ENCODE data around the gene MYMK. TPM values are rescaled to one million over a fixed set of nuclear protein-coding genes. Genes with fewer than 3 reads are reported as not detected.

MYMK gene
- total and polyA plus RNA-seq, 2 of the 8 experiments (the other 6 are each of a cell fraction or from before 2014, with no cell fraction given): not detected

GRCh38 chr9:133564451-133565116, 39.8 kb upstream of the MYMK start:
- H2AK5ac ChIP-seq (ENCODE audit: low read depth, low read length): no peak overlapping the region; the same call in 1 of the 2 replicates
- DNase-seq (ENCODE audit: low read depth in 1 of 2, low spot score in 2 of 2): no peak
- no peak overlapping the region for H3K56ac ChIP-seq (replicated peaks; ENCODE audit: insufficient read length, low read depth, low read length)
- H3K18ac ChIP-seq (ENCODE audit: extremely low read depth, low read length): no peak overlapping the region
- no peak overlapping the region for H4K8ac ChIP-seq (ENCODE audit: extremely low read depth, insufficient read depth, low read length)
- H3K79me2 ChIP-seq (ENCODE audit: control insufficient read depth in 1 of 2, insufficient read depth in 2 of 2, low read length in 2 of 2): no peaks in the 10 kb centered on the region
- H2BK20ac ChIP-seq (ENCODE audit: low read length): no peak overlapping the region; the same call in 1 of the 2 replicates
- POLR2A ChIA-PET (ENCODE audit: partially characterized antibody): interaction anchor here (0.6 to 2.0 kb wide), 3 partner anchors 10 to 21 kb away, joined by 3 to 9 read pairs (median 3); no protein-coding TSS in a partner anchor
- no peaks in the 10 kb centered on the region; a peak in 1 of 7 replicates for H3K27me3 ChIP-seq (replicated peaks in 1 of 4; ENCODE audit: control insufficient read depth in 3 of 4, extremely low read depth in 1 of 4, insufficient read depth in 3 of 4, low read length in 3 of 4)
- no peak overlapping the region for H2BK120ac ChIP-seq (replicated peaks; ENCODE audit: low read depth, low read length)
- H3K36me3 ChIP-seq (ENCODE audit: control insufficient read depth in 2 of 4, insufficient read depth in 4 of 4, low read length in 3 of 4): no peaks in the 10 kb centered on the region
- H2BK15ac ChIP-seq (ENCODE audit: low read length): no peak overlapping the region
- peaks cover 0 to 11% (median 5%) of the 10 kb centered on the region in 4 experiments; a peak in 4 of 7 replicates for H3K4me1 ChIP-seq (replicated peaks in 1 of 4; ENCODE audit: control insufficient read depth in 3 of 4, insufficient read depth in 4 of 4, low read length in 3 of 4)
- no peak overlapping the region for H3K4me3 ChIP-seq (ENCODE audit: extremely low read depth in 1 of 4, insufficient read depth in 2 of 4, low read depth in 3 of 4, low read length in 4 of 4)
- WGBS, 2 experiments (ENCODE audit: extremely low coverage in 1 of 2, insufficient coverage in 1 of 2, insufficient read length in 1 of 2, insufficient replicate concordance in 2 of 2, low coverage in 1 of 2, low lambda C conversion rate in 2 of 2, missing lambda C conversion rate in 1 of 2): 84% methylated on average over 9 of the region's 11 CpGs; no CpG with 5 or more reads in 1 of the 2 experiments
- H3K4ac ChIP-seq (replicated peaks; ENCODE audit: insufficient read length, low read depth, low read length): no peak overlapping the region
- no peak overlapping the region for H3K27ac ChIP-seq (ENCODE audit: low read depth, low read length)
- H3K9ac ChIP-seq (replicated peaks in 1 of 4; ENCODE audit: extremely low read depth in 1 of 4, low read depth in 3 of 4, low read length in 3 of 4): no peak overlapping the region
- H3K14ac ChIP-seq (ENCODE audit: insufficient read length): no peak overlapping the region
- no peak overlapping the region for H4K5ac ChIP-seq (ENCODE audit: insufficient read length, low read depth, low read length)
- no peak overlapping the region for H2BK5ac ChIP-seq (ENCODE audit: low read depth, low read length)
- no peaks in the 10 kb centered on the region for H3K23me2 ChIP-seq (ENCODE audit: low read depth, low read length)
- no peak for FAIRE-seq
- TF ChIP-seq TBP (IDR thresholded peaks at IDR 0.05; ENCODE audit: low read depth, low read length) (no peak), GTF2F1 (IDR thresholded peaks at IDR 0.05; ENCODE audit: borderline replicate concordance, low read depth, low read length) (no peak), TAF1 (IDR thresholded peaks at IDR 0.05; ENCODE audit: low read depth, low read length) (no peak)
- H2BK12ac ChIP-seq (ENCODE audit: low read depth, low read length): no peak overlapping the region
- no peak overlapping the region for H2AFZ ChIP-seq (ENCODE audit: low read length)
- no peak overlapping the region for H3K23ac ChIP-seq (ENCODE audit: insufficient read length)
- H4K20me1 ChIP-seq (replicated peaks in 1 of 2; ENCODE audit: control insufficient read depth in 1 of 2, insufficient read depth in 2 of 2, low read length in 2 of 2): no peaks in the 10 kb centered on the region
- no peaks in the 10 kb centered on the region for H3K79me1 ChIP-seq (ENCODE audit: low read depth, low read length)
- no peaks in the 10 kb centered on the region for H3K9me3 ChIP-seq (ENCODE audit: insufficient read depth in 2 of 2, low read depth in 1 of 2, low read length in 1 of 2)
- CTCF ChIA-PET (ENCODE audit: partially characterized antibody): interaction anchor here (1.4 to 1.9 kb wide), 2 partner anchors 32 to 36 kb away, joined by 3 to 5 read pairs; no protein-coding TSS in a partner anchor
- H3K4me2 ChIP-seq (ENCODE audit: insufficient read depth in 1 of 2, low read depth in 2 of 2, low read length in 2 of 2): no peak overlapping the region
- H4K91ac ChIP-seq (replicated peaks; ENCODE audit: insufficient read length, low read length): no peak overlapping the region
